GM19035 (cell line): ENCODE measurements around the gene RACGAP1.

Source experiments
- ATAC-seq: cut with Tn5 transposase; IDR thresholded peaks from one replicate; pipeline ENCODE4 v1.9.1; 2021; ENCODE audit not compliant: unreplicated experiment

Gene RACGAP1

GRCh38 chr12:50025187-50026059, at the start of gene RACGAP1:
TSS of gene RACGAP1 (minus strand) at chr12:50025494. CDS start at chr12:50016715, 8,779 bp downstream.
- ATAC-seq = peak; percentile 98

- ATAC-seq = no peak
Measured at GRCh38 chr12:50073712-50074111, 48.4 kb upstream of the RACGAP1 start.

- no peak for ATAC-seq
Measured at GRCh38 chr12:50073206-50073605, 47.9 kb upstream of the RACGAP1 start.

- ATAC-seq = no peak
Measured at GRCh38 chr12:50072198-50072907, 47.1 kb upstream of the RACGAP1 start.

GRCh38 chr12:50070314-50071060, 45.2 kb upstream of the RACGAP1 start:
- no peak for ATAC-seq

- no peak for ATAC-seq
Measured at GRCh38 chr12:50069539-50069938, 44.2 kb upstream of the RACGAP1 start.

- ATAC-seq = no peak
Measured at GRCh38 chr12:50069069-50069468, 43.8 kb upstream of the RACGAP1 start.

GRCh38 chr12:50066402-50066801, 41.1 kb upstream of the RACGAP1 start:
- ATAC-seq = no peak

- ATAC-seq = no peak
Measured at GRCh38 chr12:50065726-50066310, 40.5 kb upstream of the RACGAP1 start.

GRCh38 chr12:50062728-50063460, 37.6 kb upstream of the RACGAP1 start:
- ATAC-seq = no peak

GRCh38 chr12:50061946-50062686, 36.8 kb upstream of the RACGAP1 start:
- no peak for ATAC-seq

- ATAC-seq = no peak
Measured at GRCh38 chr12:50061171-50061570, 35.9 kb upstream of the RACGAP1 start.

GRCh38 chr12:50060120-50060468, 34.8 kb upstream of the RACGAP1 start:
- no peak for ATAC-seq

GRCh38 chr12:50059440-50060119, 34.3 kb upstream of the RACGAP1 start:
- ATAC-seq = no peak

GRCh38 chr12:50058743-50059312, 33.5 kb upstream of the RACGAP1 start:
- no peak for ATAC-seq

- no peak for ATAC-seq
Measured at GRCh38 chr12:50057896-50058670, 32.8 kb upstream of the RACGAP1 start.

- no peak for ATAC-seq
Measured at GRCh38 chr12:50057000-50057841, 31.9 kb upstream of the RACGAP1 start, which contains the start of gene ASIC1. TSS of gene ASIC1 (plus strand) at chr12:50057596. CDS start at chr12:50058767, 1,171 bp downstream.
